H1 (cell line): ENCODE measurements around the gene WDR37.
"Not testable (repeated sequence)": the region's sequence is repeated elsewhere in the genome, so short reads cannot be mapped to it uniquely, and the experiment has no call there.

ENCODE experiments used
- POLR2A ChIP-seq, 2 experiments: IDR thresholded peaks; 1 replicate in 1 of 2; 2 replicates in 1 of 2; pipeline ENCODE4 v1.6.1; 2011; ENCODE audit warnings: low read depth in 2 of 2, low read length in 2 of 2, mild to moderate bottlenecking in 2 of 2; ENCODE audit errors: control extremely low read depth in 1 of 2
- RNF2 ChIP-seq: fragments of 200-900, 300-1000 bp; sonication (generic); IDR thresholded peaks from 2 replicates; pipeline ENCODE4 v1.7.1; 2016; ENCODE audit warnings: borderline replicate concordance, low read depth, mild to moderate bottlenecking, antibody characterized with exemption, low read length; ENCODE audit not compliant: poor library complexity, severe bottlenecking; ENCODE audit errors: missing control alignments

GRCh38 chr10:1118318-1118717 is 62.1 kb downstream of the WDR37 start:
- not testable (repeated sequence) for TF ChIP-seq POLR2A (IDR thresholded peaks at IDR 0.05; ENCODE audit: control extremely low read depth in 1 of 2, low read depth in 2 of 2, low read length in 2 of 2); RNF2
